HG03159 (cell line): ENCODE measurements around the gene CREB5.

Experiments used
- ATAC-seq: cut with Tn5 transposase; IDR thresholded peaks from one replicate; pipeline ENCODE4 v1.9.1; 2021; ENCODE audit warnings: mild to moderate bottlenecking, moderate library complexity; ENCODE audit not compliant: unreplicated experiment

CREB5 gene

DNA sequence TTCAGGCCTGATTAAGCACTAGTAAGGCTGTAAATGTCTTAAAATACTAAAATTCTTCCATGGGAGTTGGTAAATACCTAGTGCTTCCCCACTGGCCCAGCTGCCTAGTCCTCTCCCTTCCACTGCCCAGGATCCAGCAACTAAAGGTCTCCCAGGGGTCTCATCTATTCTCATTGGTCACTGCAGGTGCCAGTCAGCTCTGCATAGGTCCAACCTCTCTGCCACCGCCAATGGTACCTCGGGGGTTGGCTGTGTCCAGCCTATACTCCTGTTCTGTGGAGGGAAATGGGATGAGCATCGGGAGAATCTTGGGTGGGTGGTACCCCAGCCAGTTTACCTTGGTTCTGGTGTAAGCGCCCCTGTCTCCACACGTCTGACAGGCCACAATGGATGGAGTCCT is 6.1 kb upstream of the CREB5 start:
- no peak for ATAC-seq

- no peak for ATAC-seq
Measured at GRCh38 chr7:28407651-28408050, 4.7 kb upstream of the CREB5 start.

DNA sequence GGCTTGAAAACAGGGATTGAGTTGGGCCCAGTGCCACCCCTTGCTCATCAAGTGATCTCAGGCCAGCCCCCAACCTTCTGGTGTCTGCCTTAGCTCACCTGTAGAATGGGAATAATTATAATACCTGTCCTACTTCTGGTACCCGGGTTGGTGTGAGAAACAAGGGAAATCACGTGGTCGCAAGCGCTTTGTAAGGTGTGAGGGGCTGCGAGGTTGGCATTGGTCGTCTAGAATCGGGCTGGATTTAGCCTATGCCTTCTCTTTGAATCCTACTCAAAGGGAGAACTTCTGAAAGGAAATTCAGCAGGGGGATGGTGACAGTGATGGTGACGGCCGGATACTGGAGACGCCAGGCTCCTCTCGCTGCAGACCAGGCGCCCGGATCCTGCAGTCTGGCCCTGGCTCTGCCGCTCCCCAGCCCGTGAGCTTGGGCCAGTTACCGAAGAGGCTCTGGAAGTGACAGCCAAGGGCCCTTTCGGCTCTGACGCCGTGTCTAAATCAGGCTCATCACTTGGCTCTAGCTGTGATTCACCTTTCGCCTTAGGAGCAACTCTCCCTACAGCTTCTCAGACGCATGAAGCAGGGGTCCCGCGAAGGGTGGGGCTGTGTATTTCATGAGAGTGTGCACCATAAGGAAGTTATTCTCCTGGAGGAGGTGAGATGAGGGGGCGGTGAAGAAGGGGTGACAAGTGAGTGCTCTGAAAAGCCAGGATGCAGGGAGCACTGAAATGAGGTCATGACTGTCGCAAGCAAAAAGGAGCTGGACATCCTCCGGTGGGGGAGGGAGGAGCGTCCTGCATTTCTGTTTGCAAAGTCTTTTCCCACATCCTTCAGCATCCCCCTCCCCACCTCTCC is 4.0 kb upstream of the CREB5 start:
- no peak for ATAC-seq

GRCh38 chr7:28408960-28409715 is 3.2 kb upstream of the CREB5 start:
- ATAC-seq, result no peak

- no peak for ATAC-seq
Measured at GRCh38 chr7:28409716-28410627, 2.3 kb upstream of the CREB5 start.

DNA sequence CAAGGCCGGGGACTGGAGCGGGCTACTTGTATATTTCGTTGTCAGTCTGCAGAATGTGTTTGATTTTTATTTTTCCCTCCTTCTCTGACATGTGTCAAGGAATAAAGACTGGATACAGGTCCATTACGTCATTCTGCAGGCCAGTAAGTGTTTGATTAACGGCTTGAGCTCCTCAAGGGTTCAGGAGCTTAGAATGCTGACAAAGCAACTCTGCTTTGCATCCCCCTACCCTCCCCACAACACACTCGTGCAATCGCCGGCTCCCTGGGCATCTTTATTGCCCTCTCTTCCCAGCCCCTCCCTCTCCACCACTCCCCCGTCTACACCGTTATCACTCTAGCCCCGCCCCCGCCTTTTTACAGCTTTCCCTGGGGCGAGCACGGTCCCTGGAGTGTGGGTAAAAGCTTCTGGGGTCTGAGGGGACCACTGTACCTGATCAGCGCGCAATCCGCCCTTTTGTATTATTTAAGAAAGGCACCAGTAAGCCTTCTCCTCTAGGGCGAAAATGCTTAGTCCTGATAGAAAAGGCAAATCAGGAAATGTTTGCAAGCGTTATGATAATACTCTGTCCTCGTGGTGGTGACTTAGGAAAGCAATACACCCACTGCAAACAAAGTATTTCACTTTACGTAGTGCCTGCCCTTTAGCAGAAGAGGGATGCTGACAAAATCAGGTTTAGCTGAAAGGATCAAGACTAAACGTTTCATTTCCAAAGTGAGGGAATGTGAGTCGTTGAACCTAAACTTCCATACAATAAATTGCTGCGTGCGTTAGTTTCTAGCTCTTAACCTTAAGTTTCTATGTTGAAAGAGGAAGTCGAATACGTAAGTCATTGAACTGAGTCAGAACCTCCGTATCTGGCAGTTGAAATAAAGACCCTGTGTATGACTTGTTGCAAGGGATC is 1.4 kb upstream of the CREB5 start:
- ATAC-seq, result no peak

DNA sequence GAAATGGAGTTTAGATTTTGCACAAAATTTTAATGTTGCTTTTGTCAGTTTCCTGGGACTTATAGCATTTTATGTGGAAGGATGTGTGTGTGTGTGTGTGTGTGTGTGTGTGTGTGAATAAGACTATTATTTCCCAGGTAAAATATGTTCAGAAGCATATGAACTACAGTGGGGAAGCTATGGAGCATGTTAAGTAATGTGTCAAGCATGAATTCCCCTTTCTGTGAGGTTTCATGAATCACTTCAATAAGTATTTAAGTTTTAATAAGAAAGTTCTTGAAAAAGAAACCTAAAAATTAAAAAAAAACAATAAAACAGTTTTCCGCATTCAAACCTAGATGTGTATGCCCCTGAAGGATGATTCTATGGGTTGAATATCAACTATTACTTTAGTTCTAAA is 693 bp downstream of the CREB5 start:
- no peak for ATAC-seq

GRCh38 chr7:28414453-28414852 is 2.1 kb downstream of the CREB5 start:
- no peak for ATAC-seq

GRCh38 chr7:28417321-28417940 is 5.1 kb downstream of the CREB5 start:
- no peak for ATAC-seq

GRCh38 chr7:28418311-28418710 is 6.0 kb downstream of the CREB5 start:
- ATAC-seq, result no peak

DNA sequence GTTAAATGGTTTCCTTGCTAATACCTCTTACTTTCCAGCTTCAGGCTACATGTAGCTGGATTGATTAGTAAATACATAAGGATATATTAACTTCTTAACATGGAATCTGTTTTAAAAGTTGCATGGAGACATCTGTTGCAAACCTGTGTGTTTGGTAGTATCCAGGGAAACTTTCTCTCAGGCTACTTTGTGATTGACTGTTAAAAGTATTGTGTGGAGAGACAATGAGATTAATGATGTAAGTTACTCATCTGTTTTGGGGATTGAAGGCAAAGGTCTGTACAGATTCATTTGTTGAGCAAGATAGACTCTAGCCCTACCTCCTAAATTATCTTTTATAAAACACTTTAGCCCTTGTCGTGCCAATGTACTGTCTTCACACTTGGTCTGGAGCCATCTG is 6.6 kb downstream of the CREB5 start:
- no peak for ATAC-seq

GRCh38 chr7:28419716-28420115 is 7.4 kb downstream of the CREB5 start:
- ATAC-seq, result no peak

GRCh38 chr7:28423112-28423511 is 10.8 kb downstream of the CREB5 start:
- ATAC-seq, result no peak

DNA sequence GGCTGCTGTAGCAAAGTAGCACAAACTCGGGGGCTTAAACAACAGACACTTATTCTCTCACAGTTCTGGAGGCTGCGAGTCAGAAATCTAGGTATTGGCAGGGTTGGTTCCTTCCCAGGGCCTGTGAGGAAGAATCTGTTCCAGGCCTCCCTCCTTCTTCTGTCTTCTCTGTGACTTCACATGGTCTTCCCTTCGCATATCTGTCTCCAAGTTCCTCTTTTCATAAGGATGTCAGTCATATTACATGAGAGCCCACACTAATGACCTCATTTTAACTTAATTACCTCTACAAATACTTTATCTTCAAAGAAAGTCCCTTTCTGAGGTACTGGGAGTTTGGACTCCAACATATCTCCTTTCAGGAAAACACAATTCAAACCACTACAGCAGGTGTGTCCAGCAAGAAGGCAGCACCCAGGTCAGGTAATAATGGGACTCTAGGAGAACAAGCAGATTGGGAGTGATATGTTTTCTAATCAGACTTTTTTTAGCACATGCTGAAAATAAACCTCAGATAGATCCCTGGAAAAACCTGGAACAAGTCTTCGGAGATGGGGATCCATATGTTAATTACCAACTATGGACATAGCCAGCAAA is 11.7 kb downstream of the CREB5 start:
- ATAC-seq, result no peak

- ATAC-seq, result no peak
Measured at GRCh38 chr7:28425496-28425895, 13.2 kb downstream of the CREB5 start.

GRCh38 chr7:28427236-28427635 is 14.9 kb downstream of the CREB5 start:
- ATAC-seq, result no peak

GRCh38 chr7:28430616-28431015 is 18.3 kb downstream of the CREB5 start:
- ATAC-seq, result no peak

GRCh38 chr7:28432105-28432504 is 19.8 kb downstream of the CREB5 start:
- ATAC-seq, result no peak

DNA sequence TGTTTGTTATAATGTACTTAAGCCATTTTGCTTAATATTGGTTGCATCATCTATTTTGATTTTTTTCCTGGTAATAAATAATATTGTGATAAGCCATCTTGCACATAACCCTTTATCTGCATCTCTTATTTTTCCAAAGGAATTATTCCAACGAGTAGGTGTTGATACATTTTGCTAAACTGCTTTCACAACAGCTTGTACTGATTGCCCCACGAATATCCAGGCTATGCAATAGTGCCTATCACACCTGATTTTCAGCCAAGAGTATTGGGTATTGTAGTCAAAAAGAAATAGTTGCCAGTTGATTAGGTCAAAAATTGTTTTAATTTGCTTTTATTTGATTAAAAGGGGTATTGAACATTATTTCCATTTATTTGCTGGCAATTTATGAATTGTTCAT is 20.7 kb downstream of the CREB5 start:
- ATAC-seq, result no peak
